G401 (cell line): ENCODE measurements around the gene SEMA5A. TPM values are rescaled to one million over a fixed set of nuclear protein-coding genes. Genes with fewer than 3 reads are reported as not detected.
"Not testable (repeated sequence)": the region's sequence is repeated elsewhere in the genome, so short reads cannot be mapped to it uniquely, and the experiment has no call there.

Experiments used
- DNase-seq: peaks from one replicate; pipeline ENCODE4 v3.0.0-alpha.2; 2015; ENCODE audit warnings: low spot score
- in situ Hi-C: cut with HindIII; loops from 2 replicates; pipeline ENCODE4 v1.10.0; 2016; ENCODE audit warnings: low sequenced_read_pairs, mixed read lengths
- total RNA-seq: library from RNA; depleted of rRNA; stranded (reverse); fragments of >200 nt; shearing (Covaris generic); gene quantifications from 2 replicates; pipeline ENCODE4 v1.2.3, GENCODE V29; 2014

Gene SEMA5A
- total RNA-seq, 1 experiment from 2014 or later: 0.95 TPM

DNA sequence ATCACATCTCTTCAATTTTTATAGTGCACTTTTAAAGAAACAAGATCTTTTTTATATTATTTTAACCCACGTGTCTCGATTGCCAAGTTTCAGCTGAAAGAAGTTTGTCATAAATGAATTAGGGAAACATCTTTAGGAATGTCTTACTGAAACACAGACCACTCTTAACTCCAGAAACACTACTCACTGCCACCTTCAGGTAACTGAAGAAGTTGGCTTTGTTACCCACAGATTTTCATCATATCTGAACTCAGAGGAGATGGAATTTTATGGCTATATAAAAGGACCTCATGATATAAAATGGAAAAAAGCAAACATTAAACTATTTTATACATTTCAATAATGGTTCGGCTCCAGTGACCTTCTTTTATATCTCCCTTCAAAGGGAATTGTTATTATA lies 158.0 kb downstream of the SEMA5A start:
- in situ Hi-C loops: no loop called here

GRCh38 chr5:9386945-9387344 lies 158.9 kb downstream of the SEMA5A start:
- in situ Hi-C loops: no loop called here

More for the DNA sequence above, 158.0 kb downstream of the SEMA5A start:
- DNase-seq: no peak

DNA sequence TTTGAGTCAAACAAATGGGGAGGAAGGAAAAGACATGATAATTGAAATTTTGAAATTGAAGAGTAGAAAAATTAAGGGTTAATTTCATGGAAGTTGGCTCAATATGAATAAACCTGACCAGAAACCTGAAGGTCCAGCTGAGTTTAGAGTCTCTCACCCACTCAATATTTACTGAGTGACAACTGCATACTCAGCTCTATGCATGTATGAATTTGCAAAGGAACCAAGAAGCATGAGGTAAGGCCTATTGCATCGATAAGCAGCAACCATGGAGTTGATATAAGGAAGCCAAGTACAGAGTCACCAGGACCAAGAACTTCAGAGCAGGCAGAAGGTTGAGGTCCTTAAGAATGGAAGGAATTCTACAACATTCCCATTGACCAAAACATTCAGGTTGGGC lies 163.4 kb downstream of the SEMA5A start:
- no peak for DNase-seq
- in situ Hi-C loops: no loop called here

More at GRCh38 chr5:9386945-9387344, 158.9 kb downstream of the SEMA5A start:
- DNase-seq: no peak

GRCh38 chr5:9381464-9381863 lies 164.4 kb downstream of the SEMA5A start:
- in situ Hi-C loops: no loop called here
- no peak for DNase-seq

GRCh38 chr5:9380109-9380508 lies 165.8 kb downstream of the SEMA5A start:
- no peak for DNase-seq
- in situ Hi-C loops: no loop called here

- in situ Hi-C loops: no loop called here
- DNase-seq: no peak
Measured at GRCh38 chr5:9376363-9377117, 169.3 kb downstream of the SEMA5A start.

- DNase-seq: no peak
- in situ Hi-C loops: no loop called here
Measured at GRCh38 chr5:9375756-9376155, 170.1 kb downstream of the SEMA5A start.

GRCh38 chr5:9374025-9374424 lies 171.8 kb downstream of the SEMA5A start:
- no peak for DNase-seq
- in situ Hi-C loops: no loop called here

- in situ Hi-C loops: no loop called here
- no peak for DNase-seq
Measured at GRCh38 chr5:9373571-9373970, 172.3 kb downstream of the SEMA5A start.

- no peak for DNase-seq
- in situ Hi-C loops: no loop called here
Measured at GRCh38 chr5:9370256-9370655, 175.6 kb downstream of the SEMA5A start.

- in situ Hi-C loops: no loop called here
- DNase-seq: no peak
Measured at GRCh38 chr5:9365512-9365911, 180.4 kb downstream of the SEMA5A start.

- DNase-seq: no peak
- in situ Hi-C loops: no loop called here
Measured at GRCh38 chr5:9363449-9363848, 182.4 kb downstream of the SEMA5A start.

DNA sequence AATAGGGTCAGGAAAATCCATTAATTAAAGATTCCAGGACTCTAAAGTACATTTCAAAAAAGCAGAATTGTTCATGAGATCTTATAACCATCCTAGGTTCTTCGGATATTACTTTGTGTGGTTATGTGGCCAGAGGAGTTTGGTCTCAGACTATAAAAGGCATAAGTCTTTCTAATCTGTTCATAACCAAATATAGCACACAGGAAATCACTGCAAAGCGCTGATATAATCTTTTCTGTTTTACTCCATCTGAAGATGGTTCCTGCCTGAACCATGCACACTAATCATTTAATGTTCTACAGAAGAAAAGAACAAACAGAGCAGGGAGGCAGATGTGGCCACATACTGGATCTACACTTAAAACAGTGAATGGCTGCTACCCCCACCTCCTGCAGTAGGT lies 182.8 kb downstream of the SEMA5A start:
- in situ Hi-C loops: no loop called here

GRCh38 chr5:9362600-9362999 lies 183.3 kb downstream of the SEMA5A start:
- no peak for DNase-seq
- in situ Hi-C loops: no loop called here

More for the DNA sequence above, 182.8 kb downstream of the SEMA5A start:
- DNase-seq: no peak

GRCh38 chr5:9361835-9362234 lies 184.0 kb downstream of the SEMA5A start:
- in situ Hi-C loops: no loop called here
- DNase-seq: peak; percentile 22

DNA sequence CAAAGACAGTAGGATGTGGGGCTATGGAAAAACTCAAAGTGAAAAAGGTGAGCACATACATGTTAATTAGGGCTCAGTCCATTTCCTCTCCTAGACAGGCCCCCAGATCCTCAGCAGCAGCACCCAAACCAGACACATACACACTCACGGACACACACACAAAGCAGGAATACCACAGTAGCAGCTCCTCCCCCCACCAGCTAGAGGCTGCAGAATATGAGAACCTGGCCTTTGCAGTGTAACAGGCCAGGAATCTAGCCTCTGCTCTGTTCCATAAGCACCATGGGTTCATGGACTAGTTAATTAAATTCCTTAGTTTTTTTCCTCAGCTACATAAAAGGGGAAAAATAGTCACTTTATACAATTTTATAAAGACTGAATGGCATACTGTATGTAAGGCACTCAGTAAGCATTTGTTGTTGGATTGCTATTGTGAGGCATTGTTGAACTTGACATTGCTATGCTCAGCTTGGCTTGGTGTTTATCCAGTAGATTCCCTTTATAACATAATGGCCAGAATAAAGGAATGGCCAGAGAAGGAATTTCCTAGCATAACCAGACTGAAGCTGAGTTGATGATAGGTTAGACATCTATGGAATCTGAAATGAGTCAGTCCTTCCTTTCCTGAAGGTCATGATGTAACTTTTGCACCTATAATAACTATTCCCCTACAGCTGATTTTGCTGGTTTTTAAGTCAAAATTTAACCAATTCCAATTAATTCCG lies 186.8 kb downstream of the SEMA5A start:
- in situ Hi-C loops: no loop called here
- DNase-seq: no peak

DNA sequence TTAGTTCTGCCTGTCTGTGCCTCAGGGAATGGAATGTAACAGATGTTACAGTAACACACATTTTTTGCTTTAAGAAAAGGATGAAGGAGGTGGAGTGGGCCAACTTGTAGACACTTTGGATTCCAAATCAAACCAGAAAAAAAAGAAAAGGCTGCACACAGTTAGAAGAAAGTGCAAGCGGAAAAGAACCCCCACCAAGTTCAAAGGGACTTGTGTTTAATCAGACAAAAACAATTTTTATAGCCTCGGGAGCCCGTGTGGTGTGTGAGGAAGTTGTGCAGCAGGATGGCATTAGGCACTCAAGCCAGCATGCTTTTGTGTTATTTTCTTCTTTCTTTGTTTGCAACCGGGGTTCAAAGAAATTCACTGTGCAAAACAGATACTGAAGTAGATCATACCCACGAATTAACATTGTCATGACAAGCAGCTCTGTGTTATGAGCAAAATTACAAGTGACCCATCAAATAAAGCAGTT lies 189.5 kb downstream of the SEMA5A start:
- DNase-seq: no peak
- in situ Hi-C loops: no loop called here

GRCh38 chr5:9354336-9355081 lies 191.4 kb downstream of the SEMA5A start:
- in situ Hi-C loops: no loop called here

GRCh38 chr5:9353048-9353447 lies 192.8 kb downstream of the SEMA5A start:
- in situ Hi-C loops, DNase-seq: not testable (repeated sequence)

More at GRCh38 chr5:9354336-9355081, 191.4 kb downstream of the SEMA5A start:
- no peak for DNase-seq

DNA sequence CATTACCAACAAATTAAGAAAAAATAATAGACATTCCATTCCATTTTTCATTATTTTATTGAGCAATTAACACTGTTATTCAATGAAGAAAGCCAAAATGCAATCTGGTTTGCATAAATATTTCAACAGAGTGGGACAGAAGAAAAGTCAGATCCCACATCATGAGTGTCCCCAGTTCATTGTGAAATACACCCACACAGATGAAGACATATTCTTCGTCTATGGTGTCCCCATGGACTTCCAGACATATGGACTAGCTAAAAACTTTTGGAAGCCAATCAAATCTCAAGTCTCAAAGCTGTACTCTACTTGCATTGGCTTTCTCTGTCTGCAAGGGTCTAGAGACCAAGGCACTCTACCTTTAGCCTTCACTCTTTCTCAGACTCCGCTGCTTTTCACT lies 194.3 kb downstream of the SEMA5A start:
- in situ Hi-C loops: no loop called here
- DNase-seq: no peak
